Fibroblast of skin of back (primary cell): ENCODE results near the gene BMPER.
"Not testable (repeated sequence)": the region's sequence is repeated elsewhere in the genome, so short reads cannot be mapped to it uniquely, and the experiment has no call there.

ENCODE experiments used
- DNase-seq: peaks from one replicate; pipeline ENCODE4 v3.0.0-alpha.2; 2013

The BMPER gene

DNA sequence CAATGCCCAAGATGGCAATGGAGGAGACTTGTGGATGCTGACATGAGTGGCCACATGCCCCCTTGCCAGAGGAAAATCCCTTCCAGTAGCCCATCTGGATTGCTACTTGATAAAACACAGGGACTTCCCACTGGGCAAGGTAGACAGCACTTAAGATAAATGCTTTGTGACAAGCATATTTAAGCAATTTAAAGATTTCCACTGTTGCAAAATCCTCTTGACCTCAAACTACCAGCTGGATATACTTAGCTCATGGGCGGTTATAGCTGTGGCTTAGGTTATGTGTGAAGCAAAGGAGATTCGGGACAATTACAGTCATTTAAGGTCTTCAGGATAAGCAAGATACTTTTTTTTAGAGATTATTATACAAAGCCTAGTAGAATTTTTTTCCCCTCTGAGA is 238.1 kb downstream of the BMPER start:
- DNase-seq, result no peak

DNA sequence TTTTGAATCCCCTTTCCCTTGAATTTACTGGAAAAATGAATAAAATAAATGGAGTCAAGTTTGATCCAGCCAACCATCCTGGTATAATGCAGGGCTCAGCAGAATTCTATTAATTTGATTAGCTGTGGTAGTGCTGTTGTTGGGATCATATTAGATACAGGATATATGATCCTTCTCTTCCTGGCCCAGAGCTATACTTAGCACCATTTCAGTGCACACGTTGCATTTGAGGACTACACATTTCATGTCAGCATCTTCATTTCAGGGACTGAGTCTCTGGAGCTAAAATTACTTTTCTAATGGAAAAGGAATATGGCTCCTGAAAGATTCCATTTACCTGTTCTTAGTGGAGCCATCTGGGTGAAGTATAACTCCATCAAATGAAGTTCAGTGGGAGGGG is 240.3 kb downstream of the BMPER start:
- DNase-seq, result no peak

DNA sequence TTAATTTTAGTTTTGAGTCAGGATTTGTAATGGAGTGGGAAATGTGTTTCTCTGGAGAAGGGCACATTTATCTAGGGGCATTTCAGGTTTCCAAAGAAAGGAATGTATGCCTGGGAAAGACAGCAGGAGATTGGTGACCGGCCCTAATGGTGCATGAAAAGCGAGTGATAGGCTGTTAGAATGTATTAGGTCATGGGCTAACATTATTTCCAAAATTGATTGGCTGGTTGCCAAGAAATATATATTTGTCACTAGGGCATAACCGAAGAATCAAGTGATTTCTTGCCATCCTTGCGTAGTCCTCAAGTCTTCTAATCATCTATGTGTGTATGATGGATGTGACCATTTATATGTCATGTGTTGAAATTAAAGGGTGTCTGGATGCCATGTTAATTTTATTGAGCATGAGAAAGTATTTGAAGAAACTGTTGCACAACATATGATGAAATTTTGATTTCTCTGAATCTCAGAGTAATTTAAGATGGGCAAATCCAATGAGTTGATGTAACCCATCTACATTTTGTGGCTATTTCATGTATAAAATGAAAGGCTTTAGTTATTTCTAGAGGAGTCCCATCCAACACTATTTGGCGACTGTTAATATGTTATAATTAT is 248.4 kb downstream of the BMPER start:
- no peak for DNase-seq

DNA sequence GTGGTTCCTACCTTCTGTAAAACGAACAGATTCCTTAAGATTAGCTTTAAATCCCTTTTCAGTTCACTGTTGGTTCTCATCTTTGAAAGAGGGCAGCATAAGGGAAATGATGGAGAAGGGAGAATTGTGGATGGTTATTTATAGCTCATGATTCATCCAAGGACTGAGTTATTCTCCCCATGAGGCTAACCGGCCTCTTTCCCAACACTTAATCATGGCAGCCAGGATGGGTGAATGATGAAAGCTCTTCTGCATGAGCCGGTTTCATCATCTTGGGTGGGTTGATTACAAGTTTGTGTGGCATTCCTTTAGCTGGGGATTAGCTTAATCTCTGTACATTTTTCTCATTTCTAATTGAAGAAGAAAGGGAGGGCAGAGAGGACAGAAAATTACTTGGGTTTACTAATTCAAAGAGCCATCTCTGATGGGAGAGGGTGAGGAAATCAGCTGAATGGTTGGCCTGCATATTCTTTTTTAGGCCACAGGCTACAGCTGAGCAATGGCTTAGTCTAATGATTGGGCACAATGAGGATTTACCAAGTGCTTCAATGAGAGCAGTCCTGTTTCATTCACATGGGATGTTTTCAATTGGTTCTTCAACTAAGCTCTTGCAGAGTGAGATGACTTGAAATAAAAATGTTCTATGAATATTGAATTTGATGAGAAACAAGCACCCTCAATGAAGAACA is 250.0 kb downstream of the BMPER start:
- peak; percentile 95 for DNase-seq

DNA sequence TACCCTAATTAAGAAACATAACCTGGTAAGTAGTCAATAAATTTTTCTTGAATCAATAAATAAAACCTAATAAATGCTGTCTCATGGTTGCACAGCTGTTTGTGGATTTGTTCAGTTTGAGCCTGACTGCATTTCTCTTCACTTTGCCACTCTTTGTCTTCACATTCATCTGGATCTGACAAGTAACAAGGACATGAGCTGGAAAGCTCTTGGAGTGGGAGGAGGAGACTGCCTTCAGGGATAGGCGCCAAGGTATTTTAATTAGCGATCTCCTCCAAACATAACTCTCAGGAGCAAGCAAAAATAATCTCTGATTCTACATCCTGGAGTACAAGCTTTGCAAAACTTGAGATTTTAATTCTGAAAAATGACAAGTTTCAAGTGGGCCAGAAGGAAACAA is 251.0 kb downstream of the BMPER start:
- DNase-seq, result peak; percentile 39

DNA sequence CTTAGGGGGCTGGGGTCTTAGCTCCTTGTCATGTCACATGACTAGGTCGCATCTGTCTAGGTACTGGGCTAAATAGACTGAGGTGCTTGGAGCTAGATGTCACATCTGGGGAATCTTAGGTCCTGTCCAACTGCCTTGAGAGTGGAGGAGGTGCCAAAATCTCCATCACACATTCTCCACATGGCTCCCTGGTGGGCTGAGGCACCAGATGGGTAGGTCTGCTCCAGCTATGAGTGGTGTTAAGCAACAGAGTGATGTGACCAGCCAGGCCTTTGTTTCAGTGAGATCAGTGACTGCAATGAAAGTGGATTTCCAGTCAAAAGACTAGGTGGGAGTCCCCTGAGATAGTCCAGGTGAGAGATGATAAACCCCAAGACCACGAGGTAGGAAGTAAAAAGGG is 251.8 kb downstream of the BMPER start:
- DNase-seq, result no peak

DNA sequence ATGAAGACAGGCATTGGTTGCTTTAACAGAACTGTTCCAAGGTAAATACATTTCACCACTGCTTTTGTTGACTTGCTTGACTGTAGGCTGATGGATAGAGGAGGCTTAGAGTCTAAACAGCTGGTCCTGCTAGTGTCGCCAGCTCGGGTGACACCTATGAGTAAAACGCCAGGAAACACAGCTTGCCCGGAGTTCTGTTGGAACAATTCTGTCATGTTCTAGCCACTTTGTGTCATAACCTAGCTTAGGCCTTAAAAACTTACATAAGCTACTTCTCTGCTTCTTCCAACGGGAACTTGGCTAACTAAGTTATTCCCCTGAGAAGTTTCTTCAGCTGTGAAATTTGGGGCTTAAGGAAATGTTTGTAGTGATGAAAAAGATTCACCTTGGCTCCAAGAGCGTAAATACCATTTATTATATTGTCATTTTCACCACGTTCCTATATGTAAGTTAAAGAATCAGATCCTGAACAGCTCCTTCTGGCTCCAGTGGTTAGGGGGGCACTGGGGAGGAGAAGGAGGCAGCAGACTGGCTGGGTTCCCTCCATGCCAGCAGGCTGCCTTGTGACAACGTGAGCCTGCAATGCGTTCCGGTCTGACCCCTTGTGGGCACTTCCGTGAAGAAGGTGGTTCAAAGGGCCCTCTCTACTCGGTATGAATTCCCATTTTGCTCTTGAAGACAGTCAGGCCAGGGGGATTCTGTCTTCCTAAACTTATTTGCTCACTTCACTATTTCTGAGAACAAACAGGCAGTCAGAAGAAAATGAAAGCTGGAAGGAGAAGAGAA is 253.2 kb downstream of the BMPER start:
- no peak for DNase-seq

DNA sequence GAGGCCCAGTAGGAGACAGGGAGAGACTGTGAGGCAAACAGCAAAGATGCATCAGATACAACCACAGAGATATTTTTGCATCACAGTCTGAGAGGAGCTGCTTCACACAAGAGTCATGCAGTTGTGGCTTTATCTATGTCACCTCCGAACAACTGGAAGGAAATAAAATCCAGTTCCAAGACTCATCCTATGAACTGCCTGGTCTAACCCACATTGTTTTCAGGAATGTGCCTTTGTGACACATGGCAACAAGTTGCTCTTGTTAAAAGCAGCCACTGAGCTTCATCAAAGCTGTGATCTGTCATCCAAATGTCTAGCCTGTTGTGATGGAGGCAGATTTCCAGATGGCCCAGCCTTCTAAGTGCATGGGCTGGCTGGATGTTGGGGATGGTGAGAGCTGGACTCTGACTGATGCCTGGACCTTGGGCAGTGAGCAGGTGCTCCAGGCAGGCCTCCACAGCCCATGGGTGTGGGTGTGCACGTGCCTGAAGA is 255.0 kb downstream of the BMPER start:
- peak; percentile 95 for DNase-seq

DNA sequence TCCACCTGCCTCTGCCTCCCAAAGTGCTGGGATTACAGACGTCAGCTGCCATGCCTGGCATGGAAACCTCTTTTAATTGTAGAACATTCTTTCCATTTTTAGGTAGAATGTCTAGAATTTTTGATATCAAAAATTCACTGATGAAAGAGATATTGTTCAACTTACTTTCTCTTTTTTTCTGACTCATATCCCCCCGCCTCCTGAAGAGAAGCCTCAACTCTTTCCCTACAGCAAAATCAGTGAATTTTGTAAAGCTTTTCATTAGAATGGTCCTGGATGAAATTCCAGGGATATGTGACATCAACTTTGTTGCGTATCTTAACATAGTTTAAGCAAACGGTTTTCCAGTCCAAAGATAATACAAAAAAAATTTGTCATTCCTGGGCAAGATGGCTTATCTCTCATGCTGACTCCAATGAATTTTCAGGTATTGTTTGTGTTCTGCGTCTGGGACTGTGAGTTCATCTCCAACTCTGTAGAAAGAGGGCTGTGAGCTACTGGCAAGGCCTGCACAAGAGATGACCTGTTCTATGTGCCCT is 256.8 kb downstream of the BMPER start:
- peak; percentile 56 for DNase-seq

DNA sequence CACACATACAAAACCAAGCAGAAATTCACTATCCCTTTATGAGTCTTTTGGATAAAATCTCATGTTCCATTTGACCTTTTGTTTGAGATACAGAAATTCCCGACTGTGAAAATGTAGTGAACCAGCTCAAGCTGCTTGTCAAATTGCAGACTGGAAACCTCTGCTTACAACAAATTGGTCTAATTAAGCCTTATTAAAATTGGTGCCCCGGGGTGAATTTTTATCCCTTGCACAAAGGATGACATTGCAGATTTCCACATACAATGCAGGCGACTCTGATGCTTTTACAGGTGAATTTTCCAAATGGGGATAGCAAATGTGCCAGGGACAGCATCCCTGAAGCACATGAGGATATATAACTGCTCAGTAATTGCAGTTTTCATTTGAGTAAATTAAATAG is 257.3 kb downstream of the BMPER start:
- no peak for DNase-seq

DNA sequence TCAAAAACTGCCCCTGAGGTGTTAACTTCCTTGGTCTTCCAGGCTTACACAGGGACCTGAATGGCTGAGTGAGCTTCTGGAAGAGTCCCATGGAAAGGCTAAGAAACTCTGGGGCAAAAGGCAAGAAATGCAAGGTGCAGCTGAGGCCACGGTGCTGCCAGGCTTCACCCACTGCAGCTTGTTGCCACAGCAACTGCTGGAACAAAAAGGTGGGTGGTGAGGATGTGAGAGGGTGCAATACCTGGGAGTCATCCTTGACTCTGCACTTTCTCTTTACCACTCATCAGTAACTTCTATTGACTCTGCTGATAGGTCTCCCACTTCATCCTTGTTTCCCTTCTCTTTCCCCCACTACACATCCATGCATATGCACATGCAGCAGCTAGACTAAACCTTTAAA is 258.6 kb downstream of the BMPER start:
- DNase-seq, result no peak

DNA sequence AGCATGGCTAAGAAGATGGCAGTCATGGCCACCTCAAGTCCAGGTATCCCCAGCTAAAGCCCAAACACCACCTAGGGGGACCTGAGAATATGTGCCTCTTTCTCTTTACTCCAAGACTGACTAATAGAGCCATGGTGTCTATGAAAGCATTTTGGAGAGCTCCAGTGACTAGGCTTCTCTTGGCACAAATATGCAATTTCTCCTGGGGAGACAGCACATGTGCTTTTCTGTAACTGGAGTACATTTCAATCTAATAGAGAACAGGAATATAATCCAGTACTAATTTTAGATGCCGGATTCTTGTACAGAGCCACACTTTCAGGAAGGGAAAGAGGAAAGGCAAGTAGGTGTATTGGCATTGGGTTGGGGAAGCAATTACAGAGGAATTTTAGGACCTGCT is 260.1 kb downstream of the BMPER start:
- DNase-seq, result peak; percentile 14

DNA sequence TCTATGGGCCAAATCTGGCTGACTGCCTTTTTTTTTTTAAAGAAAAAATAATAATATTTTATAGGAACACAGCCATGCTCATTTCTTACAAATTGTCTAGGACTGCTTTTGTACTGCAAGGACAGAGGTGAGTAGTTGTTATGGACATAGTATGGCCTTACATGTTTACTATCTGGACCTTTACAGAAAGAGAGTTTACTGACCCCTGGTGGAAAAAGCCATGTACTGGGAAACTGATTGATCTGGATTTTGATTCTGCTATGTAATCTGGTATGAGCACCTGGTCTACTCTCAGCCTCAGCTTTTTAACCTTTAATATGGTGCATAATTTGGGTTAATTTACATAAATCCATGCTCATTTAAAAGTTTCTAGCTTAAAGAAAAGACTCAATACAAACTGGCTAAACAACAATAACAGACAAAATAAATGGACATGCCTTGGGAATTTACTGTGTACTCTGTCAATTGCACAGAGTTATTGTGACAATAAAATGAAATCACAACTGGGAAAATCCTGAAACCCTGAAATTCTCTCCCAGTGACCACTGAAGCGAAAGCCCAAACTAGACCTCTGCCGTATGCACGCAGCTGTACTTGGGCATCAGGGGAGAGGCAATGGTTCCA is 260.7 kb downstream of the BMPER start:
- peak; percentile 37 for DNase-seq

DNA sequence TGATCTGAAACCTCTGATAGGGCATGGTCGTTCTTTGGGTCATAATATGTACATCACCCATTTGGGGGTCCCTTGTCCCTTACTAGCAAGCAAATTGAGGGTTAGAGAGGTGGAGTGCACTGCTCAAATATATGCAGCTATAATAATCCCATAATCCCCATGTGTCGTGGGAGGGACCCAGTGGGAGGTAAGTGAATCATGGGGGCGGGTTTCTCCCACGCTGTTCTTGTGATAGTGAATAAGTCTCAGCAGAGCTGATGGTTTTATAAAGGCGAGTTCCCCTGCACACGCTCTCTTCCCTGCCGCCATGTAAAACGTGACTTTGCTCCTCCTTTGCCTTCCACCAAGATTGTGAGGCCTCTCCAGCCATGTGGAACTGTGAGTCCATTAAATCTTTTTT is 262.7 kb downstream of the BMPER start:
- no peak for DNase-seq

DNA sequence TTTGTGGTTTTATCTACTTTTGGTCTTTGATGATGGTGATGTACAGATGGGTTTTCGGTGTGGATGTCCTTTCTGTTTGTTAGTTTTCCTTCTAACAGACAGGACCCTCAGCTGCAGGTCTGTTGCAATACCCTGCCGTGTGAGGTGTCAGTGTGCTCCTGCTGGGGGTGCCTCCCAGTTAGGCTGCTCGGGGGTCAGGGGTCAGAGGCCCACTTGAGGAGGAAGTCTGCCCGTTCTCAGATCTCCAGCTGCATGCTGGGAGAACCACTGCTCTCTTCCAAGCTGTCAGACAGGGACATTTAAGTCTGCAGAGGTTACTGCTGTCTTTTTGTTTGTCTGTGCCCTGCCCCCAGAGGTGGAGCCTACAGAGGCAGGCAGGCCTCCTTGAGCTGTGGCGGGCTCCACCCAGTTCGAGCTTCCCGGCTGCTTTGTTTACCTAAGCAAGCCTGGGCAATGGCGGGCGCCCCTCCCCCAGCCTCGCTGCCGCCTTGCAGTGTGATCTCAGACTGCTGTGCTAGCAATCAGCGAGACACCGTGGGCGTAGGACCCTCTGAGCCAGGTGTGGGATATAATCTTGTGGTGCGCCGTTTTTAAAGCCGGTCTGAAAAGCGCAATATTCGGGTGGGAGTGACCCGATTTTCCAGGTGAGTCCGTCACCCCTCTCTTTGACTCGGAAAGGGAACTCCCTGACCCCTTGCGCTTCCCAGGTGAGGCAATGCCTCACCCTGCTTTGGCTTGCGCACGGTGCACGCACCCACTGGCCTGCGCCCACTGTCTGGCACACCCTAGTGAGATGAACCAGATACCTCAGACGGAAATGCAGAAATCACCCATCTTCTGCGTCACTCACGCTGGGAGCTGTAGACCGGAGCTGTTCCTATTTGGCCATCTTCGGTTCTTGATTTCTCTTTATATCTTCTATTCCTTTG is 269.6 kb downstream of the BMPER start:
- DNase-seq, result not testable (repeated sequence)

DNA sequence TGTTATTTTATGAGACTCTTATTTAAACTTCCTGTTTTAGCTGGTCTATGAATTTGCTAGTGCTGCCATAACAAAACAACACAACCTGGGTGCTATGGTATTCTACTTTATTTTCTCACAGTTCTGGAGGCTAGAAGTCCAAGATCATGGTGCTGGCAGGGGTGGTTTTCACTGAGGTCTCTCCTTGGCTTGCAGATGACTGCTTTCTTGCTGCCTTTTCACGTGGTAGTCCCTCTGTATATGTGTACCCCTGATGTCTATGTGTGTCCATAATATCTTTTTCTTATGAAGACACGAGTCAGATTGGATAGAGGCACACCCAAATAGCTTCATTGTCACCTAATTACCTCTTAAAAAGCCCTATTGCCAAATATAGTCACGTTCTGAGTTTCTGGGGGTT is 270.5 kb downstream of the BMPER start:
- no peak for DNase-seq

DNA sequence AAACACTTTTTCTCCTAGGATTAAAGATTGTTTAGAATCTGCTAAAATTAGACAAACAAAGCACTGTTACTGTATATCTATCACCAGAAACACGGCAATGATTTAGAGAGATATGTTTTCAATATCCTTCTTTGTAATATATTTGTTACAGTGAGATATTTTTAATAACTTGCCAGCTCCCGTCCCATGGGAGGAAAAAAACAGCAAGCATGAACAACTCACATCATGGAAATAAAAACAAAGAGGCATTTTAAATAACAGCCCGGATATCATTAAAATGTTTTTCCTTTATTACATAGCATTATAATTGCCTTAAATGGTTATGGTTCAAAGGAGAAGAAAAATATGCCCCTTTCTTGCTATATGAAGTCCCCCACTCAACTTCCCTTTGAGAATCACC is 272.1 kb downstream of the BMPER start:
- no peak for DNase-seq

DNA sequence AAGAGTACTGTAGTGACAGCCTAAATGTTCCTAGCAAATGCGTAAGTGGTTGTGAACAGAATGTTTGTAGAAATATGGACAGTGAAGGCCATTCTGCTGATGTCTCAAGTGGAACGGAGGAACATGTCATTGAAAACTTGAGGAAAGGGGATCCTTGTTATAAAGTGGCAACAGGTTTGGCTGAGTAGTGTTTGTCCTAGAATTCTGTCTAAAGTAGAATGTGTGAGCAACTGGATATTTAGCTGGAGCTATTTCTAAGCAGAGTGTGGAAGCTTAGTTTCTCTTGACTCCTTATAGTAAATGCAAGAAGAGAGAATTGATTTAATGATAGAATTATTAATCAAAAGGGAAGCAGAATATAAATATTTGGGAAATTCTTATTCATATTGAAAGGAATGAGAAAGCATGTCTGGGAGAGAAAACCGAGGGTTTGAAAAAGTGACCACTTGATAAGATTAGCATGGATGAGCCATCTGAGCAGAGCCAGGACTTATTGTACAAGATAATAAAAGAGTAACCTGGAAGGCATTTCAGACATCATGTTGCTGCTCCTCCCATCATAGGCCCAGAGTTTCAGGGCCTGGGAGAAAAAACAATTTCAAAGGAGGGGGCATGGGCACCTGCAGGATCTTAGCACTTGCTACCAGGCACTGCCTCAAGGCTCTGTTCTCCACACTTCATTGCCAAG is 276.1 kb downstream of the BMPER start:
- DNase-seq, result no peak

DNA sequence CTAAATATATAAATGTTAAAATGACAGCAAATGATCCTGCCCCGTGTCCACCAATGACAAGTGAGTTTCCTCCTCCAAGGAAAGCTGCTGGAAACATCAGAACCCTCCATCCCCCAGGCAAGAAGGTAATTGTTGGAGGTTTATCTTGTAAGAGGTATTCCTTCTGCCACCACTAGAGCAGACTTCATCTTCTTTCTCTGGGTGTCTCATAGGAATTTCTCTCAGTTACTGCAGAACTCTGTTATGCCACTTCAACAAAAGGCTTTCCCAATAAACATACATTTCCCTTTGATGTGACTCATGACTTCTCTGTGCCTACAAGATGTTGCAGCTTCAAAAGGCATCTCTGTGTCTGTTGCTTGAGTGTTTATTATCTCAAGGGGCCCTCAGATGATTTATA is 279.1 kb downstream of the BMPER start:
- DNase-seq, result peak; percentile 23

DNA sequence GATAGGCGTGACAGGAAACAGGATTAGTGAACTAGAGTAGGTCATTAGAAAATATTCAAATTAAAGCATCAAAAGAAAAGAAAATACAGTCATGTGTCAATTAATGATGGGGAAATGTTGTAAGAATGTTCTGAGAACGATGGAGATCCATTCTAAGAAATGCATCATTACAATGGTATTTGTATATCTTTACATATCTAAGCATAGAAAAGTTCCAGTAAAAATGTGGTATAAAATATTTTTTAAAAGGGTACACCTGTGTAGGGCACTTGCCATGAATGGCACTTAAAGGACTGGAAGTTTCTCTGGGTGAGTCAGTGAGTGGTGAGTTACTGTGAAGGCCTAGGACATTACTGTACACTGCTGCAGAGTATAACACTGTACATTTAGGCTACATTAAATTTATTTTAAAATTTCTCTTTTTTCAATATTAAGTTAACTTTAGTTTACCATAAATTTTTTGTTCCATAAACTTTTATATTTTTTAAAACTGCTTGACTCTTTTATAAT is 282.5 kb downstream of the BMPER start:
- peak; percentile 42 for DNase-seq

DNA sequence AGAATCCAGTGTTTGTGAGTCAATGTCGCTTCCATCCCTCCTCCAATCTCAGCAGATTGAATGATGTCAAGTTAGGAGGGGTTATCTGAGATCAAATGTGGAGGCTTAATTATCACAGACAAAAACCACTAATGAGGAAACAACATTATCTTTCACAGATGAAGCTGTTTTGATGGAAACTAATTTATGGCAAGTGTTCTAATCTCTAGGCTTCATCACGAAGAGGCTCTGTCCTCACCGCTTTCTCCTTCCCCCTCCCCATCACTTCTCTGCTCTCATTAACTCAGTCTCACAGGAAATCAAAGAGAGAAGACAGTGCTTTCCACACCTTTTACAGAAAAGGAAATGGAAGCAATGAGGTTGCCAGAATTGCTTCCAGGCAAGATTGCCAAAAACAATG is 283.7 kb downstream of the BMPER start:
- no peak for DNase-seq
